Spleen (tissue), 11 donors: Measurements from ENCODE around the gene TMED8. TPM values are rescaled to one million over a fixed set of nuclear protein-coding genes. Genes with fewer than 3 reads are reported as not detected.

Experiments used
- DNase-seq: peaks from one replicate; pipeline ENCODE4 v3.0.0-alpha.2; 2020
- H3K27ac ChIP-seq, 8 donors: fragments of 200-600 bp; sonication (generic) in 7 of 8; 1 replicate in 4 of 8; 2 replicates in 4 of 8; pipeline versions ENCODE4 v1.5.0 to v1.8.0; 2016 to 2021; ENCODE audit warnings: inconsistent platforms in 4 of 8, mild to moderate bottlenecking in 4 of 8, moderate library complexity in 1 of 8
- H3K27me3 ChIP-seq, 7 donors: fragments of 200-600 bp; sonication (generic) in 6 of 7; replicated peaks in 1 of 7; 1 replicate in 4 of 7; 2 replicates in 3 of 7; pipeline versions ENCODE4 v1.5.0 to v1.8.0; 2016 to 2021; ENCODE audit warnings: inconsistent platforms in 3 of 7, mild to moderate bottlenecking in 1 of 7
- H3K36me3 ChIP-seq, 6 donors: fragments of 200-600 bp; sonication (generic) in 5 of 6; 1 replicate in 4 of 6; 2 replicates in 2 of 6; pipeline versions ENCODE4 v1.5.0 to v1.8.0; 2016 to 2021; ENCODE audit warnings: inconsistent platforms in 2 of 6
- H3K4me1 ChIP-seq, 6 donors: fragments of 200-600 bp; sonication (generic) in 5 of 6; 1 replicate in 3 of 6; 2 replicates in 3 of 6; pipeline versions ENCODE4 v1.5.0 to v1.8.0; 2016 to 2021; ENCODE audit warnings: inconsistent platforms in 3 of 6
- H3K4me3 ChIP-seq, 8 donors: fragments of 200-600 bp; sonication (generic) in 7 of 8; 1 replicate in 4 of 8; 2 replicates in 4 of 8; pipeline versions ENCODE4 v1.5.0 to v1.8.0; 2016 to 2021; ENCODE audit warnings: inconsistent platforms in 4 of 8, mild to moderate bottlenecking in 4 of 8, moderate library complexity in 2 of 8
- H3K9me3 ChIP-seq, 8 donors: fragments of 200-600 bp; sonication (generic) in 7 of 8; 1 replicate in 4 of 8; 2 replicates in 4 of 8; pipeline versions ENCODE4 v1.5.0 to v1.8.0; 2016 to 2021; ENCODE audit warnings: inconsistent platforms in 4 of 8
- POLR2A ChIP-seq, 3 donors: fragments of 450-650 bp; IDR thresholded peaks; one replicate each; pipeline ENCODE4 v1.5.1; 2017; ENCODE audit warnings: antibody characterized with exemption in 3 of 3, mild to moderate bottlenecking in 1 of 3
- POLR2AphosphoS5 ChIP-seq, 3 donors: sonication (generic); formaldehyde crosslinking; IDR thresholded peaks; one replicate each; pipeline ENCODE4 v1.5.1; 2017; ENCODE audit warnings: antibody characterized with exemption in 3 of 3
- WGBS, 5 donors: extraction: QIAGEN DNeasy Blood & Tissue Kit in 3 of 5; methylation state at CpG; one replicate each; pipeline versions ENCODE4 v1.1.5 to v1.1.7; 2013 to 2018; 5-methylcytosine and 5-hydroxymethylcytosine counted together
- intact Hi-C: fragments of 100-400 bp; cut with DNase I; formaldehyde crosslinking; loops from one replicate; pipeline ENCODE4 v1.15.0; 2023; ENCODE audit warnings: low total_unique reads
- polyA plus RNA-seq, 3 donors: library from polyadenylated mRNA; stranded (reverse); fragments of 200-250 nt; gene quantifications; one replicate each; pipeline ENCODE4 v1.2.1, GENCODE V29; 2013
- total RNA-seq, 7 donors: library from RNA; depleted of rRNA in 3 of 7; stranded (reverse); fragments of >200 nt in 3 of 7; fragmentation: NEBNext Ultra II Directional in 4 of 7; extraction: Animal tissue kit (Norgen Biotek cat#: 25700) in 4 of 7; gene quantifications; one replicate each; pipeline versions ENCODE4 v1.1.0 to v1.2.1, GENCODE V29; 2016 to 2021
- TF ChIP-seq, protein P1 (sequence below), 11 experiments: fragments of 200-600 bp in 7 of 11; fragments of 450-650 bp in 4 of 11; sonication (generic) in 4 of 11; IDR thresholded peaks in 8 of 11; conservative IDR thresholded peaks in 3 of 11; 1 replicate in 7 of 11; 2 replicates in 4 of 11; pipeline versions ENCODE4 v1.4.0 to v1.8.0; 2016 to 2021; ENCODE audit warnings: antibody characterized with exemption in 11 of 11, inconsistent platforms in 4 of 11, mild to moderate bottlenecking in 1 of 11
- donor health status: healthy with polysubstance abuse.
- donor health status: DM: no; HTN: no; CAD: no; lungs with moderate emphysema.
- donor health status: DM: no; HTN: no; CAD: no.
- donor health status: Bipolar disorder and iron deficiency.
- donor health status: healthy.
- donor health status: DM: no; HTN: no; CAD: no.
- donor health status: DM: yes; HTN: yes; CAD: no.

TMED8 gene
- total and polyA plus RNA-seq, 10 donors: 8.1 to 32.3 (median 21.4) TPM

DNA sequence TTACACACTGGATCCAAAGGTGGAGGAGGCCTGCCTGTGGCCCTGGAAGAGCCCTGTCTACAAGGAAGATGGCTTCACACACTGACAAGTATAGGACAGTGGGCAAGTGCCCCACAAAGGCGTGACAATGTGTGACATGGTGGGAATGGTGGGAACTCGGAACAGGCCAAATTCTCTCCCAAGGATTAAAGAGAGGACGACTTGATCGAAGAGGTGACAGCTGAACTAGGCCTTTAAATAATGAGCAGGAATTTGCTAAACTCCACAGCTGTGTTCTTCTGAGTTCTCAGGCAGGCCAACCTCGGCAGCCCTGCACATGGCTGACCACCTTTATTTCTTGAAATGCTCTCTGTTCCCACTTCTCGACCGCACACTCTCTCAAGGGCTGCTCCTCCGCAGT lies 80.0 kb downstream of the TMED8 start:
- H3K36me3 ChIP-seq: peaks cover 0 to 87% (median 28%) of the 10 kb centered on the region in 6 donors
- no peak for TF ChIP-seq POLR2A (IDR thresholded peaks at IDR 0.05)
- no peak for TF ChIP-seq POLR2AphosphoS5 (IDR thresholded peaks at IDR 0.05)
- TF ChIP-seq, protein P1, sequence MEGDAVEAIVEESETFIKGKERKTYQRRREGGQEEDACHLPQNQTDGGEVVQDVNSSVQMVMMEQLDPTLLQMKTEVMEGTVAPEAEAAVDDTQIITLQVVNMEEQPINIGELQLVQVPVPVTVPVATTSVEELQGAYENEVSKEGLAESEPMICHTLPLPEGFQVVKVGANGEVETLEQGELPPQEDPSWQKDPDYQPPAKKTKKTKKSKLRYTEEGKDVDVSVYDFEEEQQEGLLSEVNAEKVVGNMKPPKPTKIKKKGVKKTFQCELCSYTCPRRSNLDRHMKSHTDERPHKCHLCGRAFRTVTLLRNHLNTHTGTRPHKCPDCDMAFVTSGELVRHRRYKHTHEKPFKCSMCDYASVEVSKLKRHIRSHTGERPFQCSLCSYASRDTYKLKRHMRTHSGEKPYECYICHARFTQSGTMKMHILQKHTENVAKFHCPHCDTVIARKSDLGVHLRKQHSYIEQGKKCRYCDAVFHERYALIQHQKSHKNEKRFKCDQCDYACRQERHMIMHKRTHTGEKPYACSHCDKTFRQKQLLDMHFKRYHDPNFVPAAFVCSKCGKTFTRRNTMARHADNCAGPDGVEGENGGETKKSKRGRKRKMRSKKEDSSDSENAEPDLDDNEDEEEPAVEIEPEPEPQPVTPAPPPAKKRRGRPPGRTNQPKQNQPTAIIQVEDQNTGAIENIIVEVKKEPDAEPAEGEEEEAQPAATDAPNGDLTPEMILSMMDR (IDR thresholded peaks at IDR 0.05 in 8 of 11, conservative IDR thresholded peaks at IDR 0.05 in 3 of 11): no peak
- no peak overlapping the region for H3K27ac ChIP-seq
- H3K9me3 ChIP-seq: no peaks in the 10 kb centered on the region
- H3K4me1 ChIP-seq: peaks cover 0 to 16% (median 5%) of the 10 kb centered on the region in 6 donors
- no peak overlapping the region for H3K4me3 ChIP-seq
- no peak for DNase-seq
- 90 to 95% (median 93%) methylated on average over 8 of the region's 8 CpGs for WGBS, 5 donors
- intact Hi-C loops: no loop called here
- no peaks in the 10 kb centered on the region for H3K27me3 ChIP-seq

DNA sequence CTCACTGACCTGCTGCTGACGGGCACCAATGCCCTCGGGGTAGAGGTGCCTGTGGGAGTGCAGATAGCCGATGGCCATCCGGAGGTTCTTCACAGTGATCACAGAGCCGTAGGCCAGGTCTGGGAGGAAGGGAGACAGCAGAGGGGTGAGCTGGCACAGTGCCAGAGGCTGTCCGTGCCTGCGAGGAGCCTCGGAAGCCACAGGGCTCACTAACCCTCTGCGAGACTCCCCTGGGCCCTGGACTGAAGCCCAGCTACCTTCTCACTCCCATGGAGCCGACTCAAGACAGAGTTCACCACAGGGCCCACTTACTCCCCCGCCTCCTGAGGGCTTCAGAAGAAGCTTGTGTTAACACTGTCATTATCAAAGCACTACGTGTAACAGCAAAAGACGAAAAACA lies 80.7 kb downstream of the TMED8 start:
- H3K27ac ChIP-seq: no peak overlapping the region
- H3K27me3 ChIP-seq: no peaks in the 10 kb centered on the region
- peak in 1 of 3 donors; percentile 10 for TF ChIP-seq POLR2AphosphoS5 (IDR thresholded peaks at IDR 0.05)
- TF ChIP-seq, protein P1 (IDR thresholded peaks at IDR 0.05 in 8 of 11, conservative IDR thresholded peaks at IDR 0.05 in 3 of 11): no peak
- no peak overlapping the region for H3K4me3 ChIP-seq
- no peaks in the 10 kb centered on the region for H3K9me3 ChIP-seq
- 72 to 89% (median 86%) methylated on average over 9 to 13 of the region's 13 CpGs for WGBS, 5 donors
- intact Hi-C loops: no loop called here
- peaks cover 0 to 85% (median 28%) of the 10 kb centered on the region in 6 donors for H3K36me3 ChIP-seq
- DNase-seq: no peak
- peaks cover 0 to 12% (median 4%) of the 10 kb centered on the region in 6 donors for H3K4me1 ChIP-seq

DNA sequence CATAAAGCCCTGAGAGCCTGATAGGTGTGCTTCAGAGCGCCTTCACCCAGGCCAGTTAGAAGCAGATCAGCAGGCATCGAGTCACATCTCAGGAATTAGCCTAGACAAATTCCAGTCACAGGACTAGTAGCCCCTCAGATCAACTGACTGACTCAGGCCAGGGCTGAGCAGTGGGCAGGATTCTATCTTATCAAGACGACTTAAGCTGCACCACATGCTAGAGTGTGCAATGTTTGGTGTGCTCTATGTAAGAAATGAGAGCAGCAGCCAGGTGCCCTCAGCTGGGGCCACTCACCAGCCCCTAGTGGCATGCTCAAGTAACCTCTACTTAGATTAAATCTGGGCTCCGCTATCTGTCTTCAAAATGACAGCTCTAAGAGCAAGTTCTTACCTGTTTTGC lies 86.2 kb downstream of the TMED8 start:
- 82 to 95% (median 91%) methylated on average over 3 to 4 of the region's 4 CpGs for WGBS, 5 donors
- no peak overlapping the region for H3K4me3 ChIP-seq
- no peaks in the 10 kb centered on the region for H3K4me1 ChIP-seq
- H3K27me3 ChIP-seq: no peaks in the 10 kb centered on the region
- peaks cover 0 to 89% (median 24%) of the 10 kb centered on the region in 6 donors for H3K36me3 ChIP-seq
- H3K27ac ChIP-seq: no peak overlapping the region
- TF ChIP-seq, protein P1 (IDR thresholded peaks at IDR 0.05 in 8 of 11, conservative IDR thresholded peaks at IDR 0.05 in 3 of 11): no peak
- no peak for TF ChIP-seq POLR2A (IDR thresholded peaks at IDR 0.05)
- H3K9me3 ChIP-seq: no peaks in the 10 kb centered on the region
- intact Hi-C loops: no loop called here
- DNase-seq: no peak

DNA sequence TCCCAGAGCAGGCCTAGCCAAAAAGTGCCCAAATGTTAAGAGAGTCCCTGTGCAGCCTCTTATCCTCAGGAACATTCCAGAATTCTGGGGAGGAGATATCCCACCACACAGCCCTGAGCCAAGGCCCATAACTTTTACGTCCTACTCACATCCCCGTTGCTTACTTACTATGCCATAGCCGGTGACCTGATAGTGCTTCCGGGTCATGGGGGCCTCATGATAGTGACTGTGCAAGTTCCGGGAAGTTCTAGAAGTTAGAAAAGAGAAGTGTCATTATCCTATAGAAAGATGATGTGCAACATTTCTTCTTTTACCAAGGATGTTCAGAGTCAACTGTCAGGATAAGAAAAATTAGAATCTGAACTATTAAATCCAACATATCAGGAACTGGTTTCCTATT lies 90.3 kb downstream of the TMED8 start:
- no peaks in the 10 kb centered on the region for H3K4me1 ChIP-seq
- H3K27ac ChIP-seq: no peak overlapping the region
- H3K36me3 ChIP-seq: peaks cover 0 to 98% (median 42%) of the 10 kb centered on the region in 6 donors
- DNase-seq: no peak
- TF ChIP-seq, protein P1 (IDR thresholded peaks at IDR 0.05 in 8 of 11, conservative IDR thresholded peaks at IDR 0.05 in 3 of 11): no peak
- TF ChIP-seq POLR2A (IDR thresholded peaks at IDR 0.05) (no peak), POLR2AphosphoS5 (IDR thresholded peaks at IDR 0.05) (no peak)
- no peak overlapping the region for H3K4me3 ChIP-seq
- no peaks in the 10 kb centered on the region for H3K9me3 ChIP-seq
- no peaks in the 10 kb centered on the region for H3K27me3 ChIP-seq
- intact Hi-C loops: no loop called here
- 90 to 99% (median 92%) methylated on average over 5 of the region's 5 CpGs for WGBS, 5 donors

Other genes starting within 250 kb of the TMED8 start
- not detected for gene ZDHHC22, start 235.3 kb downstream of the TMED8 start, total RNA-seq
- under 1 TPM in 1 of 3 donors, not detected in 2; 0.02 TPM for gene ZDHHC22, start 235.3 kb downstream of the TMED8 start, polyA plus RNA-seq
- 10 to 100 TPM in 2 of 7 donors, 1 to 10 TPM in 5; 2.8 to 13.4 (median 8.7) TPM for gene TMEM63C, start 195.3 kb downstream of the TMED8 start, total RNA-seq
- gene TMEM63C, start 195.3 kb downstream of the TMED8 start, polyA plus RNA-seq: 1 to 10 TPM in 1 of 3 donors, under 1 TPM in 2; 0.20 to 2.4 (median 0.24) TPM
- not detected for gene NGB, start 105.9 kb downstream of the TMED8 start, total RNA-seq
- gene NGB, start 105.9 kb downstream of the TMED8 start, polyA plus RNA-seq: not detected
- gene POMT2, start 56.2 kb downstream of the TMED8 start, total RNA-seq: 10 to 100 TPM; 10.1 to 23.6 (median 18.8) TPM
- gene POMT2, start 56.2 kb downstream of the TMED8 start, polyA plus RNA-seq: 10 to 100 TPM in 2 of 3 donors, 1 to 10 TPM in 1; 5.4 to 16.8 (median 16.4) TPM
- 10 to 100 TPM in 6 of 7 donors, 1 to 10 TPM in 1; 7.8 to 21.7 (median 14.8) TPM for gene GSTZ1, start 56.1 kb downstream of the TMED8 start, total RNA-seq
- 10 to 100 TPM; 15.9 to 29.1 (median 19.3) TPM for gene GSTZ1, start 56.1 kb downstream of the TMED8 start, polyA plus RNA-seq
- gene SAMD15, start 285 bp upstream of the TMED8 start, total RNA-seq: 1 to 10 TPM in 2 of 7 donors, under 1 TPM in 5; 0.32 to 1.7 (median 0.79) TPM
- gene SAMD15, start 285 bp upstream of the TMED8 start, polyA plus RNA-seq: under 1 TPM in 2 of 3 donors, not detected in 1; 0.15 to 0.22 TPM
- 1 to 10 TPM in 2 of 7 donors, under 1 TPM in 5; 0.46 to 1.2 (median 0.82) TPM for gene NOXRED1, start 46.4 kb upstream of the TMED8 start, total RNA-seq
- under 1 TPM; 0.30 to 0.59 (median 0.32) TPM for gene NOXRED1, start 46.4 kb upstream of the TMED8 start, polyA plus RNA-seq
- gene VIPAS39, start 80.5 kb upstream of the TMED8 start, total RNA-seq: 10 to 100 TPM; 13.4 to 24.3 (median 18.5) TPM
- gene VIPAS39, start 80.5 kb upstream of the TMED8 start, polyA plus RNA-seq: 10 to 100 TPM in 1 of 3 donors, 1 to 10 TPM in 2; 9.8 to 10.8 (median 9.8) TPM
- 100 to 1,000 TPM in 1 of 7 donors, 10 to 100 TPM in 6; 55.2 to 126 (median 95.0) TPM for gene AHSA1, start 81.0 kb upstream of the TMED8 start, total RNA-seq
- 10 to 100 TPM; 41.5 to 81.0 (median 73.6) TPM for gene AHSA1, start 81.0 kb upstream of the TMED8 start, polyA plus RNA-seq
- gene ISM2, start 121.7 kb upstream of the TMED8 start, total RNA-seq: under 1 TPM in 5 of 7 donors, not detected in 2; 0.13 to 0.56 (median 0.43) TPM
- not detected for gene ISM2, start 121.7 kb upstream of the TMED8 start, polyA plus RNA-seq
- 100 to 1,000 TPM in 1 of 7 donors, 10 to 100 TPM in 6; 62.0 to 103 (median 79.7) TPM for gene SPTLC2, start 239.5 kb upstream of the TMED8 start, total RNA-seq
- 10 to 100 TPM in 1 of 3 donors, 1 to 10 TPM in 2; 7.0 to 10.9 (median 7.3) TPM for gene SPTLC2, start 239.5 kb upstream of the TMED8 start, polyA plus RNA-seq